Measurements from ENCODE around the gene SYT15.

The SYT15 gene

GRCh38 chr10:46538717-46539426 lies 40.1 kb upstream of the SYT15 start:
- no peaks in the 10 kb centered on the region for H4K20me1 ChIP-seq (ENCODE audit: insufficient read depth, low read length)
- H3K4me1 ChIP-seq (ENCODE audit: low read length), result no peaks in the 10 kb centered on the region
- no peak overlapping the region for H3K27ac ChIP-seq (ENCODE audit: low read length)
- no peak overlapping the region for H3K4me2 ChIP-seq (ENCODE audit: low read length)
- peaks cover 29% of the 10 kb centered on the region for H3K27me3 ChIP-seq (ENCODE audit: low read depth, low read length)
- H3K9ac ChIP-seq (ENCODE audit: low read length), result no peak overlapping the region
- H3K9me3 ChIP-seq (ENCODE audit: insufficient read depth, low read length), result no peaks in the 10 kb centered on the region
- H3K36me3 ChIP-seq (replicated peaks; ENCODE audit: low read depth, low read length), result no peaks in the 10 kb centered on the region
- no peak overlapping the region for H3K4me3 ChIP-seq (ENCODE audit: low read length)
- no peak overlapping the region for H2AFZ ChIP-seq (ENCODE audit: low read depth, low read length)
- H3K79me2 ChIP-seq (ENCODE audit: low read length), result no peaks in the 10 kb centered on the region
- TF ChIP-seq EZH2phosphoT487 (IDR thresholded peaks at IDR 0.05; ENCODE audit: low read depth) (no peak), CTCF (IDR thresholded peaks at IDR 0.05; ENCODE audit: low read depth, low read length) (no peak)

- no peaks in the 10 kb centered on the region for H3K9me3 ChIP-seq (ENCODE audit: insufficient read depth, low read length)
- H3K27me3 ChIP-seq (ENCODE audit: low read depth, low read length), result peaks cover 29% of the 10 kb centered on the region
- H3K27ac ChIP-seq (ENCODE audit: low read length), result no peak overlapping the region
- no peak overlapping the region for H3K4me3 ChIP-seq (ENCODE audit: low read length)
- TF ChIP-seq CTCF (IDR thresholded peaks at IDR 0.05; ENCODE audit: low read depth, low read length) (no peak), EZH2phosphoT487 (IDR thresholded peaks at IDR 0.05; ENCODE audit: low read depth) (no peak)
- no peak overlapping the region for H3K9ac ChIP-seq (ENCODE audit: low read length)
- no peaks in the 10 kb centered on the region for H3K4me1 ChIP-seq (ENCODE audit: low read length)
- H4K20me1 ChIP-seq (ENCODE audit: insufficient read depth, low read length), result no peaks in the 10 kb centered on the region
- H3K4me2 ChIP-seq (ENCODE audit: low read length), result no peak overlapping the region
- H2AFZ ChIP-seq (ENCODE audit: low read depth, low read length), result no peak overlapping the region
- no peaks in the 10 kb centered on the region for H3K79me2 ChIP-seq (ENCODE audit: low read length)
- no peaks in the 10 kb centered on the region for H3K36me3 ChIP-seq (replicated peaks; ENCODE audit: low read depth, low read length)
These were observed 39.1 kb upstream of the SYT15 start for GRCh38 chr10:46539596-46540411.

GRCh38 chr10:46540412-46541016 lies 38.4 kb upstream of the SYT15 start:
- H3K36me3 ChIP-seq (replicated peaks; ENCODE audit: low read depth, low read length), result no peaks in the 10 kb centered on the region
- H3K27me3 ChIP-seq (ENCODE audit: low read depth, low read length), result peaks cover 29% of the 10 kb centered on the region
- no peaks in the 10 kb centered on the region for H3K79me2 ChIP-seq (ENCODE audit: low read length)
- H2AFZ ChIP-seq (ENCODE audit: low read depth, low read length), result no peak overlapping the region
- no peak overlapping the region for H3K4me2 ChIP-seq (ENCODE audit: low read length)
- no peak overlapping the region for H3K4me3 ChIP-seq (ENCODE audit: low read length)
- no peaks in the 10 kb centered on the region for H4K20me1 ChIP-seq (ENCODE audit: insufficient read depth, low read length)
- H3K27ac ChIP-seq (ENCODE audit: low read length), result no peak overlapping the region
- TF ChIP-seq EZH2phosphoT487 (IDR thresholded peaks at IDR 0.05; ENCODE audit: low read depth) (no peak), CTCF (IDR thresholded peaks at IDR 0.05; ENCODE audit: low read depth, low read length) (no peak)
- H3K9ac ChIP-seq (ENCODE audit: low read length), result no peak overlapping the region
- no peaks in the 10 kb centered on the region for H3K4me1 ChIP-seq (ENCODE audit: low read length)
- H3K9me3 ChIP-seq (ENCODE audit: insufficient read depth, low read length), result no peaks in the 10 kb centered on the region

All from OCI-LY3 (cell line).